ENCODE measurements around the gene ADAMTSL2.
A peak's percentile ranks its signal among the peaks of the same experiment; 100 is the strongest.

ADAMTSL2 gene

GRCh38 chr9:133534346-133535291, at the start of gene ADAMTSL2:
TSS of gene ADAMTSL2 (plus strand) at chr9:133534704. CDS start at chr9:133536713, 2,009 bp downstream.
- peak in 1 of 2 donors; percentile 20 for DNase-seq (ENCODE audit: low read depth in 2 of 2)

GRCh38 chr9:133485531-133486260, 48.8 kb upstream of the ADAMTSL2 start:
- no peak for DNase-seq (ENCODE audit: low read depth in 2 of 2)

GRCh38 chr9:133487331-133487725, 47.2 kb upstream of the ADAMTSL2 start:
- no peak for DNase-seq (ENCODE audit: low read depth in 2 of 2)

- DNase-seq (ENCODE audit: low read depth in 2 of 2), result no peak
Observed at GRCh38 chr9:133488686-133489252, 45.7 kb upstream of the ADAMTSL2 start.

- DNase-seq (ENCODE audit: low read depth in 2 of 2), result no peak
Observed at GRCh38 chr9:133489253-133490190, 45.0 kb upstream of the ADAMTSL2 start.

GRCh38 chr9:133490201-133490681, 44.3 kb upstream of the ADAMTSL2 start:
- no peak for DNase-seq (ENCODE audit: low read depth in 2 of 2)

GRCh38 chr9:133490865-133491655, 43.4 kb upstream of the ADAMTSL2 start:
- no peak for DNase-seq (ENCODE audit: low read depth in 2 of 2)

GRCh38 chr9:133491656-133491925, 42.9 kb upstream of the ADAMTSL2 start:
- DNase-seq (ENCODE audit: low read depth in 2 of 2), result no peak

- DNase-seq (ENCODE audit: low read depth in 2 of 2), result no peak
Observed at GRCh38 chr9:133492061-133493021, 42.2 kb upstream of the ADAMTSL2 start.

GRCh38 chr9:133493428-133493827, 41.1 kb upstream of the ADAMTSL2 start:
- no peak for DNase-seq (ENCODE audit: low read depth in 2 of 2)

- DNase-seq (ENCODE audit: low read depth in 2 of 2), result no peak
Observed at GRCh38 chr9:133493845-133494540, 40.5 kb upstream of the ADAMTSL2 start.

GRCh38 chr9:133494636-133495326, 39.7 kb upstream of the ADAMTSL2 start:
- no peak for DNase-seq (ENCODE audit: low read depth in 2 of 2)

GRCh38 chr9:133495327-133496293, 38.9 kb upstream of the ADAMTSL2 start:
- DNase-seq (ENCODE audit: low read depth in 2 of 2), result no peak

GRCh38 chr9:133496861-133497842, 37.4 kb upstream of the ADAMTSL2 start:
- no peak for DNase-seq (ENCODE audit: low read depth in 2 of 2)

GRCh38 chr9:133499132-133499891, 35.2 kb upstream of the ADAMTSL2 start:
- no peak for DNase-seq (ENCODE audit: low read depth in 2 of 2)
